Astrocyte of the cerebellum (primary cell): ENCODE measurements around the gene RAMACL.

Experiments
- DNase-seq: peaks from one replicate; pipeline ENCODE4 v3.0.0-alpha.2; 2011; ENCODE audit warnings: low read depth
- H3K4me3 ChIP-seq: 2 replicates; pipeline ENCODE4 v1.5.1; 2011; ENCODE audit warnings: mild to moderate bottlenecking, low read depth, low read length, moderate library complexity
- CTCF ChIP-seq: IDR thresholded peaks from 2 replicates; pipeline ENCODE4 v1.5.1; 2012; ENCODE audit warnings: low read length, low read depth, moderate library complexity, mild to moderate bottlenecking; ENCODE audit errors: missing control alignments
- in situ Hi-C: cut with HindIII; loops from 2 replicates; pipeline ENCODE4 v1.10.0; 2017; ENCODE audit warnings: low sequenced_read_pairs

The RAMACL gene

GRCh38 chr6:166612471-166612881 is 26.0 kb upstream of the RAMACL start:
- no peak overlapping the region for H3K4me3 ChIP-seq
- in situ Hi-C loops = no loop called here
- no peak for DNase-seq
- TF ChIP-seq CTCF = no peak

GRCh38 chr6:166611631-166612030 is 25.2 kb upstream of the RAMACL start:
- in situ Hi-C loops = no loop called here
- H3K4me3 ChIP-seq = no peak overlapping the region
- DNase-seq = no peak
- TF ChIP-seq CTCF = no peak

GRCh38 chr6:166610069-166610468 is 23.6 kb upstream of the RAMACL start:
- in situ Hi-C loops = no loop called here
- no peak for TF ChIP-seq CTCF
- no peak overlapping the region for H3K4me3 ChIP-seq
- no peak for DNase-seq

GRCh38 chr6:166608774-166609173 is 22.3 kb upstream of the RAMACL start:
- DNase-seq = no peak
- H3K4me3 ChIP-seq = no peak overlapping the region
- in situ Hi-C loops = no loop called here
- no peak for TF ChIP-seq CTCF

GRCh38 chr6:166605752-166606151 is 19.3 kb upstream of the RAMACL start:
- in situ Hi-C loops = no loop called here
- H3K4me3 ChIP-seq = no peak overlapping the region

GRCh38 chr6:166604911-166605310 is 18.4 kb upstream of the RAMACL start:
- DNase-seq = no peak
- H3K4me3 ChIP-seq = no peak overlapping the region
- TF ChIP-seq CTCF = no peak
- in situ Hi-C loops = no loop called here

More at GRCh38 chr6:166605752-166606151, 19.3 kb upstream of the RAMACL start:
- DNase-seq = no peak
- no peak for TF ChIP-seq CTCF

GRCh38 chr6:166604328-166604727 is 17.9 kb upstream of the RAMACL start:
- no peak for TF ChIP-seq CTCF
- no peak for DNase-seq

More at GRCh38 chr6:166604328-166604727, 17.9 kb upstream of the RAMACL start:
- H3K4me3 ChIP-seq = no peak overlapping the region
- in situ Hi-C loops = no loop called here
